NCI-H2081 treated with DMSO at 0.1 percent for 48 hours (cell line): ENCODE measurements around the gene C1QTNF9.
"Not testable (repeated sequence)": the region's sequence is repeated elsewhere in the genome, so short reads cannot be mapped to it uniquely, and the experiment has no call there.

Experiments used
- DNase-seq: peaks from one replicate; lab custom pipeline; 2025; lab: John Stamatoyannopoulos, UW

C1QTNF9 gene

GRCh38 chr13:24281188-24282008 lies 28.0 kb upstream of the C1QTNF9 start:
- no peak for DNase-seq

- DNase-seq: no peak
Observed at GRCh38 chr13:24282256-24282655, 27.1 kb upstream of the C1QTNF9 start.

- no peak for DNase-seq
Observed at GRCh38 chr13:24284889-24285565, 24.4 kb upstream of the C1QTNF9 start.

GRCh38 chr13:24286624-24287023 lies 22.8 kb upstream of the C1QTNF9 start:
- no peak for DNase-seq

DNA sequence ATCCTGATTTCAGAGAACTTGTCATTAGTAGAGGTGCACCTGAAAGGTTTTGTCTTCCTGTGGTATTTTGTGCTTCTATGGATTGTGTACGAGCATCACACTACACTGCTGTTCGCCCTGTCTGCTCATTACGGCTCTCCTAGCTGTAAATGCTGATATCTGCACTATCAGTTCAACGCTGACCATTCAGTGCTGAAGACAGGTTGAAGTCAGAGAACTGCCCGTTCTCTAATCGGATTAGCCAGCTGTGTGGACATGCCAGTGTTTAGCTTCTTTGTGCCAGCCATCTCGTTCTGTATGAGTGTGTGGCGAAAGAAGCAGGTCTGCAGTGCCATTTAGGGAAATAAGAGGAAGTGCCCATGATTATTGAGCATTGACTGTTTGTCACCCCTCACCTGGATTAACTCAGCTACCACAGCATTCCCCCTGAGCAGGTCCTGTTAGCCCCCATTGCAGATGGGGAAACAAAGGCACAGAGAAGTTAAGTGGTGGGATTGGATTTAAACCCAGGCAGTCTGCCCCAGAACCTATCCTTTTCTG lies 21.6 kb upstream of the C1QTNF9 start:
- DNase-seq: no peak

DNA sequence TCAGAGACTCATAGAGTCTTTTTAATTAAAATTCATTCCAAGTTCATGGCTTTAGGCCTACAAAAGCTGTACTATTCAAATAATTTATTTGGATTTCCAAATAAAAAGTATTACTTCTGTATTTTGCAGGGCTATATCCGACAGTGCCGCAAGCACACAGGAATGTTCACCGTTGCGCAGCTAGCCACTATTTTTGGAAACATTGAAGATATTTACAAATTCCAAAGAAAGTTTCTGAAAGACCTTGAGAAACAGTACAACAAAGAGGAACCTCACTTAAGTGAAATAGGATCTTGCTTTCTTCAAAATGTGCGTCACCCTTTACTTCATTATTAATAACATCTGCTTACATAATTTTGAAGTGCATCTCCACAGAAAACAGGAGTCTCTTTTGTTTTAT lies 20.5 kb upstream of the C1QTNF9 start:
- DNase-seq: no peak

DNA sequence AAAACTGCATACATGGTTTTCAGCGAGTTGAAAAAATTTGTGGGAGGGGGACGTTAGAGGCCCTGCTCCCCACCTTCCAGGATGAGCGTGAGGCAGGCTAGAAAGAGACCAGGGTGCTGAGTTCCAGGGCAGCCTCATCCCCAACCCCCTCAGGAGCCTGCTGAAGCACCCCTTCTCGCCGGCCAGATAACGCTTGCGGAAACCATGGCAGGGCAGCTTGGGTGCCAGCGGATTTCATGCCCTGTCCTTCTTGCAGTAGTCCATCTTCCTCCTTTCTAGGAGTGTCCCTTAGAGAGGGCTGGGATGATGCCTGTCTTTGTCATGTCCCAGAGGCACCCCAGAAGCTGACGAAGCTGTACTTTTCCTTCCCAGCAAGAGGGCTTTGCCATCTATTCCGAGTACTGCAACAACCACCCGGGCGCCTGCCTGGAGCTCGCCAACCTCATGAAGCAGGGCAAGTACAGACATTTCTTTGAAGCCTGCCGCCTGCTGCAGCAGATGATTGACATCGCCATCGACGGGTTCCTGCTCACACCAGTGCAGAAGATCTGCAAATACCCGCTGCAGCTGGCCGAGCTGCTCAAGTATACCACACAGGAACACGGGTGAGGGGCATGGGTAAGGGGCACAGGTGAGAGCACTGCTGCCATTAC lies 19.0 kb upstream of the C1QTNF9 start:
- DNase-seq: no peak

DNA sequence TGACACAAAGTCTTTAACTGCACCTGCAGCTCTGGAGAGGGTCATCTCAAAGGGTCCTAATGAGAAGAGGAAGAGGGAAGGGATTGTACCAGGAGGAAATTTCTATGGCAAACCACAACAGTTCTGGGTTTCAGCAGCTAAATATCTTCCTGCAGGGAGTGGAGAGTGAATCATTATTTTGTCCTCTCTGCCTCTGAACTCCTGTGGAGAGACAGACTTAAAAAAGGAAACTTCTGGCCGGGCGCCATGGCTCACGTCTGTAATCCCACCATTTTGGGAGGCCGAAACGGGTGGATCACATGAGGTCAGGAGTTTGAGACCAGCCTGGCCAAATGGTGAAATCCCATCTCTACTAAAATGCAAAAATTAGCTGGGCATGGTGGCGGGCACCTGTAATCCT lies 16.9 kb upstream of the C1QTNF9 start:
- no peak for DNase-seq

DNA sequence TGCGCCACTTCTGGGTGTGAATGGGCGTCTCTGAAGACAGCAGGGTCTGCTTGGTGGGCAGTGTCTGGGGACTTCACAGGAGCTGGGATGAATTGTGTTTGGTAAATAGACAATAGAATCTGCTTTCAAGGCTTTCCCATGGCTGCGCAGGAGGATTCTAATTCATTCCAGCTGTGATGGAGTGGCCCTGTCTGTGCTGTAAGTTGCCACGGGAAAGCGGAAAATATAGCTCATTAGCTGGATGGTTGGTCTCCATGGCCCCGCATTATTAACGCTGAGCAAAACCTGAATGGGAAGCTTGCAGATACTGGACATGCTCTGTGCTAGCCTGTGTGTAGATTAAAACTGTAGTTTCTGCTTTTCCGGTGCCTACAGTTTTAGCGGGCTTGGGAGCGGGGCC lies 15.6 kb upstream of the C1QTNF9 start:
- no peak for DNase-seq

- no peak for DNase-seq
Observed at GRCh38 chr13:24299488-24300114, 9.8 kb upstream of the C1QTNF9 start.

DNA sequence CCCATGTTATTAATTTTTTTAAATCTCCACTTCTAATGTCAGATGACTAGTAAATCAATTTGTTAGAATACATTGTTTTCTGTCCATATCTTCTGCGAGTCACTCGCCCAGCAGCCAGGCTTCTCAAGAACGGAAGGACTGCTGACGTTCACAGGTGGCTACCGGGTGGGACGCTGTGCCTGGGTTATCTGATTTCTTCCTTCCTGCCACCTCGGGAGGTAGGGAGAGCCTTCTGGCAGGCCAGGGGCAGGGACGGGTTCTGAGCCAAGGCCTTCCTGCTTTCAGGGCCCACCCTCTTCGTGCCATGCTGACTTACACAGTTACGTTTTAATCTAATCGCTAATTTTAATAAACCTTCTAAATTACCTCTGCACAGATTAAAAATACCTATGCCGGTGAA lies 7.9 kb upstream of the C1QTNF9 start:
- DNase-seq: no peak

- DNase-seq: no peak
Observed at GRCh38 chr13:24301911-24302310, 7.5 kb upstream of the C1QTNF9 start.

DNA sequence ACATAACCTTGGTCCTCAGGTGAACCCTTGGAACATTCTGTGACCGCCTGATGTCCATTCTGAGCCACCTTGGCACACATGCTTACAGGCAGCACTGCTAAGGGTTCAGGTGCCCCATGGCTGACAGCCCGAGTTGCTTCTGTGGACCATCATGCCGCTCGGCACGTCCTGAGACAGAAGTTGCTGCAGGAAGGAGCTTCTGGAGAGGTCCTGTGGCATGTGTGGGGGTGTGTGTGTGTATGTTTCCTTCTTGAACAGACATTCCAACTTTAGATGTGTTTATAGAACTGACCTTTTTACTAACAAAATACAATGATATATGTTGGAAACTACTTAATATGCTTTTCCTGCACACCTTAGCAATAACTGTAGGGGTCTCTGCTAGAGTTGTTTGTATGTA lies 4.8 kb upstream of the C1QTNF9 start:
- no peak for DNase-seq

DNA sequence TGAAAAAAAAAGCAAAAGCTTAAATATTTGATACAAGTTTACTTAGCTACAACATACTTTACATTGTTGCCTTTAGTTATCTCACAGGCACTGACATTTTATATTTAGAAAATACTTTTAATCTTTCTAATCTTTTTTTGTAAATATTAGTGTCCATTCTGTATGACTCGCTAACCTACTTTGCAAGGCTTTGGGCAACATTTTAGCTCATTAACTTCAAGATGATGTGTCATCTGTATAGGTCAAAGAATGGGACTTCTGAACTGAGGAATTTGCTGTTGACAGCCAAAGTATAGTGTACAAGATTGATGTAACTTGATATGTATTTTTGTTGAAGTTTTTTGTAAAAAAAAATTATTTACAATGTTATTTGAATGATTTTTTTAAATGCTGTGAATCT lies 2.7 kb upstream of the C1QTNF9 start:
- DNase-seq: no peak

- no peak for DNase-seq
Observed at GRCh38 chr13:24307211-24308067, 1.9 kb upstream of the C1QTNF9 start.

DNA sequence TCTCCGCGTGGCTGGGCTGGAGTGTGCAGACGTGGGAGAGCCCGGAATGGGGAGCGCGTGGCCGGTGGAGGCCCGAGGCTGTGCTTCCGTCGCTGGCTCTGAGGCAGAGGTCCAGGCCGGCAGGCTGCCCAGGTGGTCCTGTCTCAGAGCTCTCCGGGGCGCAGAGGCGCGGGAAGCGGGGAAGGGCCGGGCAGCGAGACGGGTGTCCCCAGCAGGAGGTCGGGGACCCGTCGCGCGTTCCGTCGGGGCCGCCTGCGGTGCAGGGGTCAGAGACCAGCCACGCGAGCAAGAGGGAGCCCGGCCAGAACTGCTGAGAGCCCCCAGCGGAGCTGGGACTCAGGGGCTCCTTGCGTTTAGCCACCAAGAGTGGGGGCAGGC lies 1.3 kb upstream of the C1QTNF9 start:
- DNase-seq: no peak

DNA sequence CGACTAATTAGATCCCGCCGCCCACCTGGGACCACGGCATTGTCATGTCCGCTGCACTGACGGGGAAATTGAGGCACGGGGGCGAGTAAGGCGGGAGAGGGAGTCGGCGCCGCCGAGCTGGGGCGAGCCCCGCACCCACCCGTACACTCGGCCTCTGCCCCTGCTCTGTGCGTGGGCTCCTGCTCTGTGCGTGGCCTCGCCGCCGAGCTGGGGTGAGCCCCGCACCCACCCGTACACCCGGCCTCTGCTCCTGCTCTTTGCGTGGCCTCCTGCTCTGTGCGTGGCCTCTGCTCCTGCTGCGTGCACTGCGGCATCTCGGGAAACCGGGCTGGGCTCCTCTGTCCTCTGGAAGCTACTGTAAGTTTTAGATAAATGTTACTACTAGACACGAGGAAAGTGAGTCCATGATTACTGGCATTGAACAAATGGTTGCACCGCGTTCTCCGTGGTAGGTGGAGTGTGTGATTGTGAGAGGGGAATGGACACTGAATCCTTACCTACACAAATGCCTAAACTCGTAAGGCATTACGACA lies 826 bp upstream of the C1QTNF9 start:
- no peak for DNase-seq

DNA sequence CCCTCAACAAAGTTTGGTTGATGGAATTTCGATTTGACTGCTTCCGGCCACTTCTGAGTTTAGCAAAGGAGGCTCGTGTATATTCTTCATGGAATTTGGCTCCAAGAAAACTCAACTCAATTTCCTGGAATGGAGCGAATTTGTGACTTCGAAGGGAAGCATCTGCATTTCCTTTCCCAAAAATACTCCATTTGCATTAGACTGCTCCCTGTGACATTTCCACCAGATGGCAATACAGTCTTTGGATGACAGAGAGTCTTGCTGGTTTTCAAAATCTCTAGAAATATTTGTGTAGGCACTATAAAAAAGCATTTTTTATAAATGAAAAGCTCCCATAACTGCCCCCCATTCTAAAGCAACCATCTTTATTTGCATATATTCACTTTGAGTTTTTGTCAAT lies 4.1 kb downstream of the C1QTNF9 start:
- no peak for DNase-seq

- not testable (repeated sequence) for DNase-seq
Observed at GRCh38 chr13:24317835-24318234, 8.5 kb downstream of the C1QTNF9 start.

GRCh38 chr13:24318878-24319277 lies 9.5 kb downstream of the C1QTNF9 start:
- not testable (repeated sequence) for DNase-seq

GRCh38 chr13:24319641-24320040 lies 10.3 kb downstream of the C1QTNF9 start:
- DNase-seq: not testable (repeated sequence)
